HG03354 (cell line): Measurements from ENCODE around the gene GRPEL1.
A peak's percentile ranks its signal among the peaks of the same experiment; 100 is the strongest.

Experiments
- ATAC-seq: cut with Tn5 transposase; IDR thresholded peaks from one replicate; pipeline ENCODE4 v1.9.1; 2021; ENCODE audit warnings: mild to moderate bottlenecking; ENCODE audit not compliant: unreplicated experiment, poor library complexity, severe bottlenecking

The GRPEL1 gene

DNA sequence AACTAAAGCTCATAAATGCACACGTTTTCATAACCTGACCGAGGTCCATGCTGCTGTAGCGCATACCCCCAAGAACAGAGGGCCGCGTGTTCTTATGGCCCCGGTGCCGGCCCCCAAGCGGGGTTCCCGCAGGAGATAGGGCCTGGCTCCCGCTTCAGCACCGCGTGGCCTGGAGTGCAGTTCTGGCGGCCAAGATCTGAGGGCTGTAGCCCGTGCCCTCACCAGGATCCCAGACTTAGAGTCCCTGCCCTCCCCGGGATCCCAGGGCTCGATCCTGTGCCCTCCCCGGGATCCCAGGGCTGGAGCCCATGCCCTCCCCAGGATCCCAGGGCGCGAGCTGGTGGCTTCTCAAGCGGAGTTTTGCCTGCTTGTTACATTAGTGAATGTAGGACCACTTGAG is 1.0 kb upstream of the GRPEL1 start:
- ATAC-seq, result no peak

DNA sequence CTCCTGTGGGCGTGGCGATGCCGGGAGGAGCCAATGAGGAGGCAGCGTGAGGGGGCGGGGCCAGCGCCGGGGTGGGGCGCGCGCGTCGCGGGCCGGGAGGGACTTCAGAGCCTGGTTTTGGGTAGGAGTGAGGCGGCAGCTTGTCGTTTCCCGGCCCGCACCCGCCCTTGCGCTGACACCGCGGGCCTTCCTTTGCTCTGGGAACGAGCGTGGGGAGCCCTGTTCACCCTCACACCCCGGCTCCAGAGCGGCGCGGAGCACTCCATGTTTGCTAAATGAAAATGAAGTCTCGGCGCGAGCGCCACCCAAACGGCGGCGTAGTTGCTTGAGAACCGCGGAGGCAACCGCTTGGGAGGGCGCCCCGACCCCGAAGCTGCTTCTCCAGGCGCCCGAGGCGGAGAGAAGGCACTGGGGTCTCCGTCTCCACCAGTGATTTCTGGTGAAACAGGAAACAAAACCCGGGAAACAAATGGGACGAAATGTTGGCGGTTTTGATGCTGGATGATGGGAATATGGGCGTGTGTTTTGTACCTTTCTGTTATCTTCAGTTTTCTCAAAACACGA is 497 bp upstream of the GRPEL1 start:
- peak; percentile 33 for ATAC-seq

DNA sequence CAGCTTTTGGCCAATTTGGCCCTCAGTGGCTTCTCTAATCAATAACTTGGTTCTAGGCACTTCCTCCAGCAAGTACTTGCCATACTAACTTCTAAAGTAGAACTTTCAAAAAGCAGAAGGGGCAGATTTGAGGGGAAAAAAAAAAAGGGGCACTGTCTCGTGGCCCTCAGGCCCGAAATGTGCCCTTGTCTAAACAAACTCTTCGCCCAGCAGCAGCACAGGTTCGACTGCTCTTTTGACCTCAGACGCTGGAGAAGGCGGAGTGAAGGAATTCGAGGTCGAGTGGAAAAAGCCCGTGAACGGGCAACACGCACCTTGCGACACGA is 775 bp downstream of the GRPEL1 start:
- no peak for ATAC-seq

DNA sequence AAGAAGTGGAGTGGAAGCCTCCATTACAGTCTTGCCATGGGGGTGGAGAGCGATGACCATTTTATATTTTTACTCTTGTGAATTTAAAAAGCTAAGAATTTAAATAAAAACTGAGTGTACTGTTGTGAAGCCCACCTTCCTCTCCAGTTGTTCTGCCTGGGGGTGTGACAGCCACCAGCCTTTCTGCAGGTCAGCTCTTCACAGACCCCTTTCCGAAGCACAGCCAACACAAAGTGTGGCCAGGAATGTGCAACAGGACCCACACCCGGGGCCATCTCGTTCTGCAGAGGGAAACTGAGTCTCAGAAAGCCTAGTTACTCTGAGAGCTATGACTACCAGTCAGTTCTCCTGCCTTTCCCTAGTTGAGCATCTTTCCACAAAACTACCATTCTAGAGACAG is 1.4 kb downstream of the GRPEL1 start:
- ATAC-seq, result no peak

DNA sequence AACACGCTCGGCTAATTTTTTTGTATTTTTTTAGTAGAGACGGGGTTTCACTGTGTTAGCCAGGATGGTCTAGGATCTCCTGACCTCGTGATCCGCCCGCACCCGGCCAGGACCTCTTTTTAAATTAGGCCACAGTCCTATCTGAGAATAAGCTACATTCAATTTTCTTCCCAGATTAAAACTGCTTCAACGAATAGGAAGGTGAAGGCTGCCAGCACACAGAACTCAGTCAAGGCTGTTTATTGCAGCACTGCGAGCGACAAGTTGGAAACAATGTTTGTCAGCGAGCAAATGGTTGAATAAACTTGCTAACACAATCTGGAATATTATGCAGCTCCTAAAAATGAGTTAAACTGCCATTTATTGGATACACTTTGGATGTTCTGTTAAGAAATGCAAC is 1.9 kb downstream of the GRPEL1 start:
- ATAC-seq, result no peak

DNA sequence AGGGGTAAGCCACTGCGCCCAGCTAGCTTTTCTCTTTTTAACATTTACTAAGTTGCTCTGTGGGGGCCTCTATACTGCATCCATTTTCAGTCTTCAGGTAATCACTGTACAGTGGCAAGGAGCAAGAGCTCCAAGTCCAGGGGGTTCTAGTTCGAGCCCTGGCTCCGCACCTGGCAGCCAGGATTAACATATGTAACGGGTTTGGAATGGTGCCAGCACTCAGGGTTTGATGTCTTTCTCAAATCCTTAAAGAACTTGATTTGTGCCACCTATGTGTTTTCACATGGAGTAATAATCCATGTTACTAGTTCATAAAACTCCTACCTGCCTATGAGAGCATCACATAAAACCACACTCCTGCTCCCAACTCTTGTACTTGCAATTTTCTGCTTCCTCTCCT is 4.5 kb downstream of the GRPEL1 start:
- no peak for ATAC-seq

DNA sequence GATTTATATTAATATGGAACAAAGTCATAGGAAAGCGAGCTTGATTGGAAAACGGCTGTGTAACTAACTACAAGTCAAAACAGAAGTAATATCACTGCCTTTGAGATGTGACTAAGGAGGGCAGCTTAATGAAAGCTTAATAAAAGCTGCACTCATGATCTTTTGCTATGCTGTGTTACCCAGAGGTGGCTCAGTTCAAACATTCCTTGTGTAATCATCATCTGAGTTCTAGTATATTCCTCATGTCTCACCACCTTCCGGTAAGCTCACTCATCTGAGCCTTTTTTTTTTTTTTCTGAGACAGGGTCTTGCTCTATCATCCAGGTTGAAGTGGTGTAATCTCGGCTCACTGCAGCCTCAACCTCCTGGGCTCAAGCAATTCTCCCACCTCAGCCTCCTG is 5.0 kb downstream of the GRPEL1 start:
- no peak for ATAC-seq

DNA sequence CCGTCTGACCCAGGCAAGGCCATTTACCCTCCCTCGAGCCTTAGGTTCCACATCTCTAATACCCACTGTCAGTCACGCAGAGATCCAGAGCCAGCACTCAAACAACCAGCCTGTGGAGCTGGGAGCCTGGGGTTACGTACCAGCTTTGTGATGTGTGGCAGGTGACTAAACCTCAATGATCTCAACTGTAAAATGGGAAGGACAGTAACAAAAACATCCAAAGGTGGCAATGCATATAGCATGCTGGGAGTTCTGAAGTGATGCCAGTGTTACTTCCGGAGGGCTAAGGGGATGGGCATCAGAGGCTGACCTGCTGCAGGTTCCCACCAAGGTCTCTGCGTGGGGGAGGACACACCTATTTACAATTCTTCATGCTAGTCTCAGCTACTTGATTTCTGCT is 6.0 kb downstream of the GRPEL1 start:
- no peak for ATAC-seq

DNA sequence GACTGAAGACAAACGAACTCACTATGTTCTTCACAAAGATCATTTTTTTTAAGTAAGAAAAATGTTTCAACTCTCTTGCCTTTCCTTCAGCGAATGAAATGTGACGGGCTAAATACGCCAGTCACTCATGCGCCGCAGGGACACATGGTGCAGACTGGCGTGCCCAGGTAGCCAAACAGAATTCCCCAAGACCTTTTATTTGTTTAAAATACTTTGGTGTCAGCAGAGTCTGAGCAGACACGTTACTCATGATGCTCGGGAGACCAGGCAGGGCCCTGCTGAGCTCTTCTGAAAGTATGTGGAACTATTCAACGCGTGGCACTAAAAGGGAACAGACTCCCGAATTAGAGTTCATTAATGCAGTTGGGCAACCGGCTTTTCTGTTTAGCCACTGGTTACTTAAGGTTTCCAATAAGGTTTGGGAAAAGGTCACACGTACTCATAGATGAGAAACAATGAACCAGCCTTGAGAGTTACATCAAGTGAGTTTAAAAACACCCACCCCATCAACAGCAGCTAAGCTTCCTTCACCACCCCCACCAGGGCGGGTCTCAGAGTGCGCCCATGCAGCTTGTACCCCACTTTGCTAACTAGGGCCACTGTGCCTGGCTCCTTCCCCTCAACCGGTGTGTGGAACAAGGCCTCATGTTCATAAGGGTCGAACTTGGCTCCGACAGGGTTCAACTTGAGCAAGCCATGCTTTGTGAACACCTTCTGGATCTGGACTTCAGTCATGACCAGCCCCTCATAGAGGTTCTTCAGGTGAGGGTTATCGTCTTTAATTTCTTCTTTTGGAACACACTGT is 7.3 kb downstream of the GRPEL1 start:
- ATAC-seq, result no peak

DNA sequence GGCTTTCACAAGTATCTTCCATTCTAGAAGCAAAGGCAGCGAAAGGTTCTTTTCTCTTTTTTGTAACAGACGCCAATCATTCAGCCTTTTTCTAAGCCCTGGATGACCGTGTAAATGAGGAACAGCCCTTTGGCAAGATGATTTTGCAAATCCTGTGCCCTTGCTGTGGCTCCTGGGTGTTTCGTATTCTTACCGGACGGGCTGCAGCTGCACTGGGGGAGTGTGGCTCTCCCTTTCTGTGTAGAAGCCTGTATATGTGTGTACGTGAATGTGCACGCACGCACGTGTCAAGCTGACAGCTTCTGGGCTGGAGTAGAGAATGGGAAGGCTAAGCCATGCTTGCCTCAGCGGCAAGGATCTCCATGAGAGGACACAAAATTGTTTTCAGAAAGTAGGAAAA is 8.2 kb downstream of the GRPEL1 start:
- no peak for ATAC-seq

DNA sequence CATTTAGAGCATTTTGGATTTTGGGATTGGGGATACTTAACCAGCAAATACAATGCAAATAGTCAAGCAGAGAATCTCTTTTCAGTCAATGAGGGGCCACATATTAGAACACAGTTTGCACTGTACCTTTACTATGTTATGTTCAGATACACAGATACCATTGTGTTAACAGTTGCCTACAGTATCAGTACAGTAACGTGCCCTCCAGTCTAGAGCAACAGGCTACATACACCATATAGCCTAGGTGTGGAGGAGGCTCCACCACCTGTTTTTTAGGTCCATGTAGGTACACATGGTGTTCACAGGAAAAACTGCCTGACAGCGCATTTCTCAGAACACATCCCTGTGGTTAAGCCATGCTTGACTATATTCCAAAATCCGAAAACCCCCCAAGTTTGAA is 9.1 kb downstream of the GRPEL1 start:
- ATAC-seq, result no peak

DNA sequence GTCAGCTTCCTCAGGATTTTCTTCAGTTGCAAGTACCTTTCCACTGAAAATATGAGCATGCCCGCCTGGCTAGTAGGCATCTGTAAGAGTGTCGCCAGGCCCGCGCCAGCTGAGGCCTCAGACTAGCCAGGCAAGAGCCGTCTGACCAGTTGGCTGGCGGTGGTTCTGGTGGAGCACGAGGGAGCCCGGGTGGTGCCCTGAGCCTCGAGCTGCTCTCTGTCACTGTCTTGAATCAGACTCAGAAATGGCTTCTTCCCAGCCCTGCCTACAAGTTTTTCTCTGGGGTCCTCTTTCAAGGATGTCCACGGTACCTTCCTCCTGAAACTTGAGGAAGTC is 11.9 kb downstream of the GRPEL1 start:
- no peak for ATAC-seq

DNA sequence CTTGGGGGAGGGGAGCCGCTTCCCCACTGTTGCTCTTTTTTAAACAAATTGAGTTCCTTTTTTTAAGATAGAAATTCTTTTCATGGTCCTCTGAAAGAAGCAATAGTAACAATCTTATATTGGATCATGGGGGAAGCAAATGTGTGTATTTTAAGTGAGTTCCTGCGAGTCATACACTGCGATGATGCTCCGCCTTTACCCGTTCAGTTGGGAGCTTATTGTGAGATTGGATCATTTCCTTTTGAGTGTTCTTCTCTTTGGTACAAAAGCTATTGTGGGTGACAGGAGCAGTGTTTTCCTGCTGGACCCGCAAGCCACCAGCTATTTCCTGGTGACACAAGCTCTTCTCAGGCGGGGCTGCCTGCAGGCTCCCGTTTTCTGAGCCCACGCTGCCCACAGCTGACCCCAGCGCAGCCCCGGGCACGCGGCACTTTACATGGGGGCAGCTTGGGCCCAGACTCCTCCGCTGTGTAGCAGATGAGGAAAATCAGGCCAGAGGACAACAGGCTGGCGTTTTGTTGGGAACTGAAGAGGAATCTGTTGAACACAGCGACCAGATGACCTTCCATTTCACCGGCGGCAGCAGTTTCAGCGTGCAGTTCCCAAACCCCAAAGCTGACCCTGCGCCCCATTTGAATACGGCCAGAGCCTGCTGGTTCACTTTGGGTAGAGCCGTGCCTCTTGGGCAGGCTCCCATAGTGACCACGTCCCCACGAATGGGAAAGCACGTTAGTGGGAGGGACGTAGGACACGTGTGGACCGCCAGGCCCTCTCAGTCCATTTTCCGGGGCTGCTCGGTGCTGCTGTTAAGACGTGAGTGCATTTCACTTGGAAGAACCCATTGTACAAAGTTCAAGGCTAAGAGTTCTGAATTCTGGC is 12.5 kb downstream of the GRPEL1 start:
- ATAC-seq, result no peak

DNA sequence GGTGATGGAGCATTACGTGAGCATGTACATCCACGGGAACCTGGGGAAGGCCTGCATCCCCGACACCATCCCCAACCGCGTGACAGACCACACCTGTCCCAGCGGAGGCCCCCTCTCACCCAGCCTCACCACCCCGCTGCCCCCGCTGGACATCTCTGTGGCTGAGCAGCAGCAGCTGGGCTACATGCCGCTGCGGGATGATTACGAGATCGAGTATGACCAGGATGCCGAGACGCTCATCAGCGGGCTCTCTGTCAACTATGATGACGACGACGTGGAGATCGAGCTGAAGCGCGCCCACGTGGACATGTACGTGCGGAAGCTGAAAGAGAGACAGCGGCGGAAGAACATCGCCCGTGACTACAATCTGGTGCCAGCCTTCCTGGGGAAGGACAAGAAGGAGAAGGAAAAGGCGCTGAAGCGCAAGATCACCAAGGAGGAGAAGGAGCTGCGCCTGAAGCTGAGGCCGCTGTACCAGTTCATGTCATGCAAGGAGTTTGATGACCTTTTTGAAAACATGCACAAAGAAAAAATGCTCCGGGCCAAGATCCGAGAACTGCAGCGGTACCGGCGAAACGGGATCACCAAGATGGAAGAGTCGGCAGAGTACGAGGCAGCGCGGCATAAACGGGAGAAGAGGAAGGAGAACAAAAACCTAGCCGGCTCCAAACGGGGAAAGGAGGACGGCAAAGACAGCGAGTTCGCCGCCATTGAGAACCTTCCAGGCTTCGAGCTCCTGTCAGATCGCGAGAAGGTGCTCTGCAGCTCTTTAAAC is 13.6 kb downstream of the GRPEL1 start:
- ATAC-seq, result no peak

DNA sequence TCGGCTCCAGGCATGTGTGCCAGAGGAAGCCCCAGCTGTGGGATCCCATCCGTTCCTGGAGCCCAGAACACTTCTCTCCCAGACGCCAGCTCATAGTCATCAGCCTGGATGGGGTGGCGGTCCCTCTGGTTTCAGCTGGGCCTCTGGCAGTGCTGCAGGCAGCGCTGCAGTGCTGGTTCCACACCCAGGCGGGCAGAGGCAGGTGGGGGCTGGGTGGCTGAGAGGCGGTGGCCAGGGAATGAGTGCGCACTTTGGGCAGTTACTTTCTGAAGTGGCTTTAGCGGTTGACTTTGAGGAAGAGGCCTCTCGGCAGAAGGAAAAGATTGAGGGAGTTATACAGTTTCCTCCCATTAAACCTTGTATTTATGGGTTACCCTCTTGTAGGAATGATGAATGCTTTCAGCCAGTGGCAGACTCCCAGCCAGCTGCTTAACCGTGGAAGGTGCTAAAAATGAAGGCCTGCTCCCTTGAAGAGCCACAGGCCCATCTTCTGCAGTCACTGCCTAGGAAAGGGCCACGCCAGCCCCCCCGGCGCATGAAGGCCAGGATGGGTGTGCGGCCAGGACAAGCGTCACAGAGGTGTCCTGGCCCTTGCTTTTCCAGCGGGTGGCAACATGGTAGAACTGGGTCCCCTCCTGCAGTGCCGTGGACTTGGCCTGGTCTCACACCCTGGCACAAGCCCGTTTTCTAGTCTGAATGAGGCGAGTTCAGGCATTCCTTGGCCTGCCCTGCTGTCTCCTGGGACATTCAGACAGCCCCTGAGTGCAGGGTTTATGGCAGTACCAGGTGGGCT is 14.7 kb downstream of the GRPEL1 start:
- ATAC-seq, result no peak

DNA sequence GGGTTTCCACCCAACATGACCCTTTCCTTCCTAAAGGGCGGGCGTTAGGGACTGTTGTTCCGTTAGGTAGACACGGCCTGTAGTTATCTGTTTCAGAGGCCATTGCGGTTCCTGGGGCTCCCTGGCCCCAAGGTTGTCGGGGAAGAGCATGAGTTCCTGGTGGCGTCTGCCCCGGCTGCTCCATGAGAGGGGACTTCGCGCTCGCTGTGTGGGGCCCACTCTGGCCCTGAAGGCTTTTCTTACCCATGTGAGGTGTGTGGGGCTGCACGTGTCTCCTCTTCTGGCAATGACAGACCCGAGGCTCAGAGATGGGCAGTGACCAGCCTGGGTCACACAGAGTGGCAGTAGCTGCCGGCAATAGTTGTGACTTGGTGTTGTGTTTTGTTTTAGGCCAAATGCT is 15.6 kb downstream of the GRPEL1 start:
- ATAC-seq, result no peak

DNA sequence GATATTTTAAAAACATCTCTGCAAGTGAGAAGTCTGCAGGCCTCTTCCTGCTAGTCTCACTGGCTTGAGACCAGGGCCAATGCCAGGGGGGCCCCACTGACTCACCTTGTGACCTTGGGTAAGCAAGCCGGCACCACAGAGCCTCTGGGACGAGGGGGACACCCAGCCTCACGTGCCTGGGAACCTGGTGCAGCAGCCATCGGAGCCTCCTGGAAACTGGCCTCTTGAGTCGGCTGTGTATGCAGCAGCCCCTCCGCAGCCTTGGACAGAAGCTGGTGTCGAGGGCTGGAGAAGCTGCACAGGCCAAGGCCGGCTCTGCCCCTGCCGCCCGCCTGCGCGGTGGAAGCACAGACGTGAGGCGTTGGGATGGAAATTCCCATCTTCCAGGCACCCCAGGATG is 16.0 kb downstream of the GRPEL1 start:
- ATAC-seq, result no peak

DNA sequence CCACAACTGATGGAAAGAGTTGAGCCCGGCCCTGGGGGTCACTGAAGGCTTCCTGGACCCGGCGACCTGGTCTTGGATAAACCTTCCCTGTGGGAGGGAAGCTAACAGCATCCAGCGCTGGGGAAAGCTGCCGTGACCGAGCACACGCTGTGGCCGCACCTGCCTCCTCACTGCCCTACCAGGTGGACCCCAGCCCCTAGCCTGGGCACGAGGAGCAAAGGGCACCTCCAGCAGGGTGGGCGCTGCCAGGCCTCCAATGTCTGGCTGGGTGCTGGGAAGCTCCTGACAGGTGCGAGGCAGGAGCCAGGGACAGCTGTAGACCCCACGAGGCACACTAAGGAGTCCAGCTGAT is 16.7 kb downstream of the GRPEL1 start:
- no peak for ATAC-seq

DNA sequence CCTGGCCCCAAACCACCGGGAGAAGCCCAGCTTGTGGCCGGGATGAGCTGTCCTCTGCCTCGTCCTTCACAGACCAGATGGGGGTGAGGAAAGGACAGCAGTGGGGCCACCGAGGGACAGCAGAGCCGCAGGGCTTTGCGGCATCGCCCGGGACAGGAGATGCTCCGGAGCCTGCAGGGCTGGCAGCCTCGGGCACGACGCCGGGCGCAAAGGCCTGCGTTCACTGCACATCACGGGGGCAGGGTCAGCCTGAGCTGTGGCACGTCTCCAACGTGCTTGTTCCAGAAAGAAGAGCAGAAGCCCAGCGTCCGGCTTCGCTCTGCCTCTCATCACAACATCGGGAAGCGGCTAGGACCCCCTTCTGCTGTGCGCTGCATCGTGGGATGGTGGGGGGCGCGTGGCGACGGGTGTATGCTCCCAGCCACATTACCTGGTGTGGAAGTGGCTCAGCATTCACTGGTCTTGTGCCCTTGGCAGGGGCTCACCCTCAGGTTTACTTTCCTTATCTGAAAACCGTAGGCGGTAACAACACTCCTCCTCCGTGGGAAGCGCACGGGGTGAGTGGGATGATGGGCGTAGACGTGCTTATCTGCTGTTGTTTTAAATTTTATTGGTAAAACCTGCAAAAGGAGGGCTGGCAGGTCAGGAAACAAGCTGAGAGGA is 17.3 kb downstream of the GRPEL1 start:
- ATAC-seq, result no peak
